Chondrocyte (in vitro differentiated cells): ENCODE results near the gene DNMT1. TPM values are rescaled to one million over a fixed set of nuclear protein-coding genes. Genes with fewer than 3 reads are reported as not detected.

ENCODE experiments used
- DNase-seq: peaks from one replicate; pipeline ENCODE4 v3.0.0; 2021; ENCODE audit warnings: mixed read lengths, low spot score
- H3K27ac Mint-ChIP-seq: one replicate; pipeline ENCODE4 v1.8.0; 2021; ENCODE audit warnings: mild to moderate bottlenecking, moderate library complexity, mixed read lengths; ENCODE audit not compliant: unreplicated experiment
- H3K27me3 Mint-ChIP-seq: 2 replicates; pipeline ENCODE4 v1.8.0; 2021; ENCODE audit warnings: low read depth, mixed read lengths
- H3K36me3 Mint-ChIP-seq: 2 replicates; pipeline ENCODE4 v1.8.0; 2021; ENCODE audit warnings: low read depth, mixed read lengths
- H3K4me1 Mint-ChIP-seq: 2 replicates; pipeline ENCODE4 v1.8.0; 2021; ENCODE audit warnings: low read depth, mild to moderate bottlenecking, mixed read lengths
- H3K4me3 Mint-ChIP-seq: one replicate; pipeline ENCODE4 v1.8.0; 2021; ENCODE audit warnings: mild to moderate bottlenecking, moderate library complexity, mixed read lengths; ENCODE audit not compliant: unreplicated experiment
- H3K9me3 Mint-ChIP-seq: 2 replicates; pipeline ENCODE4 v1.8.0; 2021; ENCODE audit warnings: low read depth, mixed read lengths
- CTCF ChIP-seq: fragments of 200-600 bp; sonication (generic); IDR thresholded peaks from 2 replicates; pipeline ENCODE4 v1.5.0; 2021; ENCODE audit warnings: antibody characterized with exemption, mild to moderate bottlenecking, moderate library complexity
- total RNA-seq: library from RNA; stranded (reverse); gene quantifications from 3 replicates; pipeline ENCODE4 v1.2.1, GENCODE V29; 2021

DNMT1 gene
- total RNA-seq, 1 donor from 2014 or later = 47.8 TPM

GRCh38 chr19:10089801-10090375 lies 104.9 kb downstream of the DNMT1 start:
- Mint-ChIP-seq H3K27me3 (no peaks in the 10 kb centered on the region), H3K36me3 (peaks cover 11% of the 10 kb centered on the region), H3K27ac (no peak overlapping the region), H3K4me3 (no peak overlapping the region), H3K4me1 (peaks cover 3% of the 10 kb centered on the region), H3K9me3 (no peaks in the 10 kb centered on the region)
- no peak for DNase-seq
- TF ChIP-seq CTCF = no peak

GRCh38 chr19:10088949-10089554 lies 105.7 kb downstream of the DNMT1 start:
- no peak overlapping the region for H3K4me3 Mint-ChIP-seq
- no peaks in the 10 kb centered on the region for H3K27me3 Mint-ChIP-seq
- H3K4me1 Mint-ChIP-seq = peaks cover 3% of the 10 kb centered on the region
- H3K27ac Mint-ChIP-seq = no peak overlapping the region
- DNase-seq = no peak
- no peak for TF ChIP-seq CTCF
- peaks cover 11% of the 10 kb centered on the region for H3K36me3 Mint-ChIP-seq
- H3K9me3 Mint-ChIP-seq = no peaks in the 10 kb centered on the region

- Mint-ChIP-seq H3K27ac (no peak overlapping the region), H3K36me3 (peaks cover 11% of the 10 kb centered on the region), H3K4me1 (peaks cover 3% of the 10 kb centered on the region), H3K27me3 (no peaks in the 10 kb centered on the region), H3K4me3 (peak overlapping the region; percentile 65), H3K9me3 (no peaks in the 10 kb centered on the region)
- DNase-seq = no peak
- TF ChIP-seq CTCF = no peak
Measured at GRCh38 chr19:10087296-10088061, 107.3 kb downstream of the DNMT1 start.

- H3K4me3 Mint-ChIP-seq = peak overlapping the region; percentile 65
- no peaks in the 10 kb centered on the region for H3K27me3 Mint-ChIP-seq
- H3K4me1 Mint-ChIP-seq = peaks cover 3% of the 10 kb centered on the region
- DNase-seq = no peak
- TF ChIP-seq CTCF = no peak
- H3K36me3 Mint-ChIP-seq = peaks cover 7% of the 10 kb centered on the region
- H3K27ac Mint-ChIP-seq = no peak overlapping the region
- H3K9me3 Mint-ChIP-seq = no peaks in the 10 kb centered on the region
Measured at GRCh38 chr19:10086591-10087192, 108.1 kb downstream of the DNMT1 start.
